Stimulated activated naive CD8-positive, alpha-beta T cell treated with anti-CD3 and anti-CD28 coated beads, Interleukin-15, amount 100 ng/mL, for 72 hours (primary cell): ENCODE data around the gene GPX8.

Experiments
- ATAC-seq: fragments of 150-1000 bp; cut with Tn5 transposase; 2 replicates; pipeline ENCODE4 v1.10.0; 2021; ENCODE audit warnings: mild to moderate bottlenecking, moderate library complexity
- DNase-seq, 2 donors: peaks; one replicate each; pipeline ENCODE4 v3.0.0; 2021 to 2022
- H3K27ac Mint-ChIP-seq, 2 donors: one replicate each; pipeline ENCODE4 v1.8.0; 2022; ENCODE audit warnings: mild to moderate bottlenecking in 2 of 2, mixed read lengths in 2 of 2, moderate library complexity in 2 of 2
- H3K27me3 Mint-ChIP-seq: one replicate; pipeline ENCODE4 v1.8.0; 2022; ENCODE audit warnings: mixed read lengths
- H3K4me1 Mint-ChIP-seq: one replicate; pipeline ENCODE4 v1.8.0; 2022; ENCODE audit warnings: mild to moderate bottlenecking, mixed read lengths
- H3K4me3 Mint-ChIP-seq, 2 donors: one replicate each; pipeline ENCODE4 v1.8.0; 2022; ENCODE audit warnings: mild to moderate bottlenecking in 2 of 2, mixed read lengths in 2 of 2, moderate library complexity in 1 of 2
- H3K9me3 Mint-ChIP-seq, 2 donors: one replicate each; pipeline ENCODE4 v1.8.0; 2022; ENCODE audit warnings: mixed read lengths in 2 of 2

Gene GPX8

DNA sequence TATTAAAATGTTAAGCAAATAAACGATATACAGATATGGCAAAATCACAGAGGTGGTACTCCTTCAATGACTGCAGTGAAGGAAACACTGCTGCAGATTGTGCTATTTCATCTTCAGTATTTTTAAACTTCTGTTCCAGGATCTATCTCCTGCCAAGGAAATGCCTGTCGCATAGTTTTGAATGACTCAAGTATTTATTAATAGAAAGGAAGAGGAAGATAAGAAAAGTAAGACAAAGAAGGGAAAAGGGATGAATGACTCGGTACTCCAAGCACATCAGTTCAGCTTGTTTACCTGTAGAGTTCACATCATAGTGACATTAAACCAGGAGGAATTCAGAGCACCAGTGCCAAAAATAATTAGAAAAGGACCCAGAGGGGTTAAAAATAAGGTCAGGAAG lies 5.1 kb upstream of the GPX8 start:
- Mint-ChIP-seq H3K4me3 (no peak overlapping the region), H3K27ac (no peak overlapping the region), H3K9me3 (peaks cover 0 to 7% of the 10 kb centered on the region in 2 donors), H3K27me3 (peaks cover 77% of the 10 kb centered on the region), H3K4me1 (no peaks in the 10 kb centered on the region)
- ATAC-seq (no peak), DNase-seq (no peak)

DNA sequence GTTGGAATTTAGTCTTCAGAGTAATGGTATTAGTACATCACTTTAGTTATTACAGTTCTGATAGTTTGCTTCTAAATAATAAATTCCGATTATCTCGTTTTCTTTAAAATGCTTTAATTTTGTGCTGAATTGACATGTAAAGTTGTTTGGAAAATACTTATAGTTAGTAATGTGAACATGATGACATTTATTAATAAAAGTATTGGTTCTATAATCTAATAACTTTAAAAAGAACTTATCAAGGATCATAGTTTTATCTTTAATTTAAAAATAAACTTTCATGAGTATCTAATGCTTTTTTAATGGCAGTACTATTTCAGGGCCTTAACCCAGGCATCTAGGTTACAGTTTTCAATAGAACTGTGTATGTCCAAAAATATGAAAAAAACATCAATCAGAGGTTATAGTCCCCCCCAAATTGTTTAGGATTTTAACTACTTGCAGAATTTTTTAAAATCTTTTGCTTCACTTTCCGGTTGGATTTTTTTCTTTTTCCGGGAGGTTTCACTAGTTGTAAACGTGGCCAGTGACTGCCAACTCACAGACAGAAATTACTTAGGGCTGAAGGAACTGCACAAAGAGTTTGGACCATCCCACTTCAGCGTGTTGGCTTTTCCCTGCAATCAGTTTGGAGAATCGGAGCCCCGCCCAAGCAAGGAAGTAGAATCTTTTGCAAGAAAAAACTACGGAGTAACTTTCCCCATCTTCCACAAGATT lies 680 bp downstream of the GPX8 start:
- no peak overlapping the region for H3K27ac Mint-ChIP-seq
- no peaks in the 10 kb centered on the region for H3K4me1 Mint-ChIP-seq
- peaks cover 0 to 4% of the 10 kb centered on the region in 2 donors for H3K9me3 Mint-ChIP-seq
- peaks cover 55% of the 10 kb centered on the region for H3K27me3 Mint-ChIP-seq
- DNase-seq (no peak), ATAC-seq (no peak)
- no peak overlapping the region for H3K4me3 Mint-ChIP-seq

GRCh38 chr5:55162666-55163065 lies 2.7 kb downstream of the GPX8 start:
- H3K4me3 Mint-ChIP-seq, result no peak overlapping the region
- no peak for DNase-seq
- no peak for ATAC-seq
- no peak overlapping the region for H3K27ac Mint-ChIP-seq
- H3K4me1 Mint-ChIP-seq, result no peaks in the 10 kb centered on the region
- H3K27me3 Mint-ChIP-seq, result peaks cover 61% of the 10 kb centered on the region
- H3K9me3 Mint-ChIP-seq, result no peaks in the 10 kb centered on the region

GRCh38 chr5:55171471-55171870 lies 11.5 kb downstream of the GPX8 start:
- Mint-ChIP-seq H3K27me3 (peaks cover 75% of the 10 kb centered on the region), H3K9me3 (no peaks in the 10 kb centered on the region), H3K4me1 (peaks cover 34% of the 10 kb centered on the region), H3K4me3 (no peak overlapping the region), H3K27ac (no peak overlapping the region)
- no peak for DNase-seq
- no peak for ATAC-seq

DNA sequence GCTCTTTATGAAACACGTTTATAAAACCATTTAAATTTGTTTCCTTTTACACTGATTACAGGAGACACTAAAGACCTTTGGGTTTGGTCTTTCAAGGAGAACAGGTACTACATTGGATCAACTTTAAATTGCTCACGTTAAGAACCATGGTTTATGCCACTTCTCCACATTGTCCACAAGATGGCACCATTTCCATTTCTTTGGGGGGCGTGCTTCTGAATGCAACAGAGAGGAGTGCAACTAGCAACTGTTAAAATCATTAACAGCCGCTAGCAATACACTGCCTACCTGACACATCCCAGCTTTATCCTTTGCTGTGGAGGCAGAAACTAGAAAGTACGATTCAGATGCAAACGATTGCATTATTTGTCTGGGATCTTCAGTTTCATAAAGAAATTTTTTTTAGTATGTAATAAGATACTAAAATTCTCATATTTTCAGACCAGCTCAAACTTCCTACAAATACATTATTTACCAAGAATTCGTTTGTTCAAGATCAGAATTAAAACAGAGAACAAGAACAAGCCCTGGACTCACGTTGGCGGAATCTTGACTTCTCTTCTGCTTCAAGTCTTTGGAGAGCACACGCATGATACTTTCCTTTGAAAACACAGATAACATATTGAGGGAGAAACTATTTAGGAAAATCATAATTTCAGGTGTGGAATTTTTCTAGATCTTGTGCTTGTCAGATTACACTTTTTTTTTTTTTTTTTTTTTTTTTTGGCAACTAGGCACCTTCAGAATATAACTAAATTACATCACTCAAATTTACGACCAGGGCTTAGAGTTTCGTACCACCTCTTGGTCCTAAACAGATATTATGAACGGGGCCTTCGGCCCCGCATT lies 12.3 kb downstream of the GPX8 start:
- H3K9me3 Mint-ChIP-seq, result no peaks in the 10 kb centered on the region
- no peak overlapping the region for H3K27ac Mint-ChIP-seq
- peaks cover 39% of the 10 kb centered on the region for H3K4me1 Mint-ChIP-seq
- peaks cover 80% of the 10 kb centered on the region for H3K27me3 Mint-ChIP-seq
- ATAC-seq (peak; percentile 74), DNase-seq (peak; percentile 60 to 76)
- peak overlapping the region; percentile 90 to 95 for H3K4me3 Mint-ChIP-seq

- peak; percentile 91 for ATAC-seq
- H3K27ac Mint-ChIP-seq, result peak within 1 kb of the TSS; percentile 29 to 68
- peaks cover 39% of the 10 kb centered on the region for H3K4me1 Mint-ChIP-seq
- no peaks in the 10 kb centered on the region for H3K9me3 Mint-ChIP-seq
- peak; percentile 69 to 76 for DNase-seq
- H3K27me3 Mint-ChIP-seq, result peaks cover 82% of the 10 kb centered on the region
- H3K4me3 Mint-ChIP-seq, result peak within 1 kb of the TSS; percentile 91 to 95
Measured at GRCh38 chr5:55172937-55173686, 13.1 kb downstream of the GPX8 start, which contains the start of gene CDC20B. Gene CDC20B (minus strand): TSS chr5:55173177. CDS start chr5:55173000, 177 bp downstream.

GRCh38 chr5:55173687-55174230 lies 13.8 kb downstream of the GPX8 start:
- H3K4me3 Mint-ChIP-seq, result peak overlapping the region; percentile 84 to 91
- H3K4me1 Mint-ChIP-seq, result peaks cover 39% of the 10 kb centered on the region
- ATAC-seq (peak; percentile 14), DNase-seq (no peak)
- no peaks in the 10 kb centered on the region for H3K9me3 Mint-ChIP-seq
- H3K27me3 Mint-ChIP-seq, result peaks cover 82% of the 10 kb centered on the region
- no peak overlapping the region for H3K27ac Mint-ChIP-seq

DNA sequence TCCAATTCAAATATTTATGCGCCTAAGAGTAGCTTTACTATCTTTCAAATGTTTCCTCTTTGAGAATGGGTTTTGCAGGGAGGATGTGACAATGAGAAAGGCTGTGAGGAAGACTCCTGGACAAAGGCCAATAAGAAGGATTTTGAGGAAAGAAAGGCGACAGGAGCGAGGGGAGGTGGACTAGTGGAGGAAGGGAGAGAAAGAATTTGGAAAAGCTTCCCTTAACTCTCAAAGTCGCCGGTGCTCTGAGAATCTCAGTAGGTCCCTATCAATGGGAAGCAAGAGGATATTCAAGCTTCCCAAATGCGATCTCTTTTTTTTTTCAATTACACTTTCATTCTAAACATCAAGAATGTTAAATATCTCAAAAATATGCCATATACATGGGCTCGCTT lies 15.8 kb downstream of the GPX8 start:
- DNase-seq (no peak), ATAC-seq (no peak)
- Mint-ChIP-seq H3K4me3 (peak overlapping the region; percentile 73 to 74), H3K27ac (peak overlapping the region in 1 of 2 donors; percentile 3), H3K27me3 (peaks cover 77% of the 10 kb centered on the region), H3K4me1 (peaks cover 34% of the 10 kb centered on the region), H3K9me3 (no peaks in the 10 kb centered on the region)

GRCh38 chr5:55176176-55176818 lies 16.3 kb downstream of the GPX8 start:
- Mint-ChIP-seq H3K27me3 (peaks cover 83% of the 10 kb centered on the region), H3K4me1 (peaks cover 34% of the 10 kb centered on the region), H3K4me3 (peak overlapping the region; percentile 73 to 74), H3K27ac (no peak overlapping the region), H3K9me3 (no peaks in the 10 kb centered on the region)
- DNase-seq, result peak in 1 of 2 donors; percentile 15
- ATAC-seq, result peak; percentile 36

DNA sequence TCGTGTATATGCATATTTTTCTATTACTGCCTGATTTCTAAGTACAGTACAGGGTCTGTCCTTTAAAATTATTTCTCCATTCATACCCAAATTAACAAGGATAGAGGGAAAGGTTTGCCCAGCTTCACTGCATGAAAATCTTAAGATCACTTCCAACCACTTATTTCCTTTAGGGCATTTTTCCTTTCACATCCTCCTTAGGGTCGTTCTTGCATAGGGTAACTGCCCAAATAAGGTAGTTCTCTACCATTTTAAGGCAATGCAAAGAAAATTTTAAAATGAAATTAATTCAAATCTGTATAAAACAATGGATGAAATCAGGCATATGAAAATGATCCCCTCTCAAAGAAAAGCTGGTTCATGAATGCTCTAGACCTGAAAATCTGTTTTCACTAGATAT lies 17.1 kb downstream of the GPX8 start:
- no peak overlapping the region for H3K27ac Mint-ChIP-seq
- H3K9me3 Mint-ChIP-seq, result no peaks in the 10 kb centered on the region
- ATAC-seq (no peak), DNase-seq (no peak)
- H3K4me1 Mint-ChIP-seq, result peaks cover 34% of the 10 kb centered on the region
- peaks cover 85% of the 10 kb centered on the region for H3K27me3 Mint-ChIP-seq
- peak overlapping the region; percentile 73 to 74 for H3K4me3 Mint-ChIP-seq

DNA sequence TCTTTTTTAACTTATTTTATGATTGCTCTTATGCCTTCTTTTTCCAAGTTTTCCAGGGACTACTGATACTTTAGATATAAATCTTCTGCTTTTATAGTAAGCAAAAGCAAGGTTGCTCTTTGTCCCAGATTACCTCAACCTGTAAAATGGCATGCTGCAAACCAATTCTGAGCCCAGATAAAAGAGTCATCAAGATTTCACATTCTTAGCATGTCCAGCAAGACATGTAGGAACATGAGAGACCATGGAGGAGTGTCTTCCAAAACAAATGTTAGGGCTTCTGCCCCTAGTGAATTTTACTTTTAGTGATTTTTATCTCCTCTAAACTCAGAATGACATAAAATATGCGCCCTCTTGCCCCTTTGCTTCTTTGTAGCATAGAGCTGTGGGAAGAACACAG lies 20.0 kb downstream of the GPX8 start:
- Mint-ChIP-seq H3K4me3 (no peak overlapping the region), H3K4me1 (peaks cover 15% of the 10 kb centered on the region), H3K27me3 (peaks cover 73% of the 10 kb centered on the region), H3K9me3 (no peaks in the 10 kb centered on the region), H3K27ac (no peak overlapping the region)
- ATAC-seq (no peak), DNase-seq (no peak)

- Mint-ChIP-seq H3K9me3 (no peaks in the 10 kb centered on the region), H3K4me1 (no peaks in the 10 kb centered on the region), H3K27ac (no peak overlapping the region), H3K27me3 (peaks cover 66% of the 10 kb centered on the region), H3K4me3 (no peak overlapping the region)
- DNase-seq (no peak), ATAC-seq (no peak)
Measured at GRCh38 chr5:55187370-55187769, 27.4 kb downstream of the GPX8 start.

GRCh38 chr5:55188656-55189540 lies 28.9 kb downstream of the GPX8 start:
- Mint-ChIP-seq H3K27me3 (peaks cover 71% of the 10 kb centered on the region), H3K4me3 (no peak overlapping the region), H3K4me1 (no peaks in the 10 kb centered on the region), H3K9me3 (no peaks in the 10 kb centered on the region), H3K27ac (no peak overlapping the region)
- DNase-seq, result no peak
- no peak for ATAC-seq

DNA sequence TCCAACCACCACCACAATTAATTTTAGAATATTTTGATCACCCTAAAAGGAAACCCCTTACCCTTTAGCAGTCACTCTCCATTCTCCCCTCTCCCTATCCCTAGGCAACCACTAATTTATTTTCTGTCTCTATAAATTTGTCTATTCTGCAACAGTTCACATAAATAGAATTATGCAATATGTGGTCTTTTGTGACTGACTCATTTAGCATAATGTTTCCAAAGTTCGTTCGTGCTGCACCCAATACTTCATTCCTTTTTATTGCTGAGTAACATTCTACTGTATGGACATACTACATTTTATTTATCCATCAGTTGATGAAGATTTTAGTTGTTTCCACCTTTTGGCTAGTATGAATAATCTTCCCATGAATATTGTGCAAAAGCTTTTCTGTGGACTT lies 31.2 kb downstream of the GPX8 start:
- Mint-ChIP-seq H3K4me1 (no peaks in the 10 kb centered on the region), H3K27me3 (peaks cover 62% of the 10 kb centered on the region), H3K4me3 (no peak overlapping the region), H3K9me3 (no peaks in the 10 kb centered on the region), H3K27ac (no peak overlapping the region)
- ATAC-seq, result no peak
- no peak for DNase-seq
